ENCODE measurements around the gene ZNF189. TPM values are rescaled to one million over a fixed set of nuclear protein-coding genes. Genes with fewer than 3 reads are reported as not detected.

ZNF189 gene
- polyA plus RNA-seq, 1 donor (not counting 4 experiments of a cell fraction or from before 2014, with no cell fraction given) = 8.7 TPM

DNA sequence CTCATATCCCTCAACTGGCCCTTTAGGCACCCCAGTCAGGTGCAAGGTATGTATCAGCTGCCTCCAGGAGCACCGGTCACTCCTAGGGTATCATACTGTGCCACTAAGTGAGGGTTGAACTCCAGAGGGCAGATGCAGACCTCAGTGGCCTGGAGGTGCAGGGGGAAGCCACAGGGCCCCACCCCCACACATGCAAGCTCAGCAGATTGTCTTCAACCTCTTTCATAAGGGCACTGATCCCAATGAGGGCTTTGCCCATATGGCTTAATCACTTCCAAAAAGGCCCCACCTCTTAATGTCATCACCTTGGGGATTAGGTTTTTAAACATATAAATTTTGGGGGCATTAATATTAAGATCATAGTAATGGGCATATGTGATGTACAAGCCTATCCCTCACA, 42.0 kb upstream of the ZNF189 start:
- no peak for FAIRE-seq
- no peak overlapping the region for H3K9ac ChIP-seq (ENCODE audit: control insufficient read depth, extremely low read depth, insufficient read depth, low read length)
- H3K27ac ChIP-seq (ENCODE audit: control insufficient read depth, insufficient read depth, low read length) = no peak overlapping the region
- no peaks in the 10 kb centered on the region for H3K79me2 ChIP-seq (ENCODE audit: control insufficient read depth, insufficient read depth, low read length)
- no peaks in the 10 kb centered on the region for H3K9me1 ChIP-seq (ENCODE audit: control insufficient read depth, extremely low read depth, insufficient read depth, low read length)
- no peaks in the 10 kb centered on the region for H3K4me1 ChIP-seq (ENCODE audit: control insufficient read depth, extremely low read depth, insufficient read depth, low read length)
- H3K27me3 ChIP-seq (ENCODE audit: control insufficient read depth, extremely low read depth, insufficient read depth, low read length) = no peaks in the 10 kb centered on the region
- dilution Hi-C loops (cut with MboI; ENCODE audit: extremely low pct_ligation_motif_present, low sequenced_read_pairs) = no loop called here
- TF ChIP-seq, protein P1, sequence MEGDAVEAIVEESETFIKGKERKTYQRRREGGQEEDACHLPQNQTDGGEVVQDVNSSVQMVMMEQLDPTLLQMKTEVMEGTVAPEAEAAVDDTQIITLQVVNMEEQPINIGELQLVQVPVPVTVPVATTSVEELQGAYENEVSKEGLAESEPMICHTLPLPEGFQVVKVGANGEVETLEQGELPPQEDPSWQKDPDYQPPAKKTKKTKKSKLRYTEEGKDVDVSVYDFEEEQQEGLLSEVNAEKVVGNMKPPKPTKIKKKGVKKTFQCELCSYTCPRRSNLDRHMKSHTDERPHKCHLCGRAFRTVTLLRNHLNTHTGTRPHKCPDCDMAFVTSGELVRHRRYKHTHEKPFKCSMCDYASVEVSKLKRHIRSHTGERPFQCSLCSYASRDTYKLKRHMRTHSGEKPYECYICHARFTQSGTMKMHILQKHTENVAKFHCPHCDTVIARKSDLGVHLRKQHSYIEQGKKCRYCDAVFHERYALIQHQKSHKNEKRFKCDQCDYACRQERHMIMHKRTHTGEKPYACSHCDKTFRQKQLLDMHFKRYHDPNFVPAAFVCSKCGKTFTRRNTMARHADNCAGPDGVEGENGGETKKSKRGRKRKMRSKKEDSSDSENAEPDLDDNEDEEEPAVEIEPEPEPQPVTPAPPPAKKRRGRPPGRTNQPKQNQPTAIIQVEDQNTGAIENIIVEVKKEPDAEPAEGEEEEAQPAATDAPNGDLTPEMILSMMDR (optimal IDR thresholded peaks at IDR 0.05 in 1 of 3, IDR thresholded peaks at IDR 0.05 in 1 of 3, conservative IDR thresholded peaks at IDR 0.05 in 1 of 3; ENCODE audit: extremely low read depth in 1 of 3, insufficient read depth in 2 of 3, low read length in 3 of 3) = no peak
- TF ChIP-seq EZH2 (IDR thresholded peaks at IDR 0.05; ENCODE audit: low read length) = no peak
- no peak overlapping the region for H2AFZ ChIP-seq (ENCODE audit: control insufficient read depth, low read length)
- no peaks in the 10 kb centered on the region for H3K36me3 ChIP-seq (ENCODE audit: control insufficient read depth in 2 of 2, extremely low read depth in 1 of 2, insufficient read depth in 2 of 2, low read length in 2 of 2)
- no peak for DNase-seq (ENCODE audit: low read depth, low spot score)
- no peaks in the 10 kb centered on the region for H4K20me1 ChIP-seq (ENCODE audit: control insufficient read depth, extremely low read depth, insufficient read depth, low read length)
- H3K4me2 ChIP-seq (ENCODE audit: control insufficient read depth, extremely low read depth, insufficient read depth, low read depth, low read length) = no peak overlapping the region
- H3K9me3 ChIP-seq (ENCODE audit: control insufficient read depth, low read depth, low read length) = no peaks in the 10 kb centered on the region
- H3K4me3 ChIP-seq (ENCODE audit: control insufficient read depth in 2 of 3, extremely low read depth in 1 of 3, insufficient read depth in 2 of 3, low read depth in 1 of 3, low read length in 3 of 3) = no peak overlapping the region

DNA sequence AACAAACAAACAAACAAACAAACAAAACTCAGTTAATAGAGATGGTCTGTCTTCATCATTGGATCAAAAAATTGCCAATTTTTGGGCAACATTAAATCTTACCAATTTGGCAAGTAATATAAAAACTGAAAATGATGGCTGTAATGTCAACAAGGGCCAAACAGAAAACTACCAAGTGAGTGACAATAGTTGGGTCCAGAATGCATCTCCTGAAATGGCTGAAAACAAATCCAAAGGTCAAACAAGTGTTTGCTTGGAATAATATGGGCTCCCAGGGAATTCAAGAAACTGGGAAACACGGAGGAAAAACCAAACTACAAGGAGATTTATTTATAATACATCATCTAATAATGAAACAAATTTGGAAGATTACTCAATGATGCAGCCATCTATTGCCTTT, 39.0 kb upstream of the ZNF189 start:
- H3K4me2 ChIP-seq (ENCODE audit: control insufficient read depth, extremely low read depth, insufficient read depth, low read depth, low read length) = no peak overlapping the region
- no peaks in the 10 kb centered on the region for H3K9me1 ChIP-seq (ENCODE audit: control insufficient read depth, extremely low read depth, insufficient read depth, low read length)
- H3K4me1 ChIP-seq (ENCODE audit: control insufficient read depth, extremely low read depth, insufficient read depth, low read length) = no peaks in the 10 kb centered on the region
- H3K27ac ChIP-seq (ENCODE audit: control insufficient read depth, insufficient read depth, low read length) = no peak overlapping the region
- dilution Hi-C loops (cut with MboI; ENCODE audit: extremely low pct_ligation_motif_present, low sequenced_read_pairs) = no loop called here
- no peak for DNase-seq (ENCODE audit: low read depth, low spot score)
- no peak overlapping the region for H3K4me3 ChIP-seq (ENCODE audit: control insufficient read depth in 2 of 3, extremely low read depth in 1 of 3, insufficient read depth in 2 of 3, low read depth in 1 of 3, low read length in 3 of 3)
- no peak for FAIRE-seq
- no peaks in the 10 kb centered on the region for H3K27me3 ChIP-seq (ENCODE audit: control insufficient read depth, extremely low read depth, insufficient read depth, low read length)
- H3K36me3 ChIP-seq (ENCODE audit: control insufficient read depth in 2 of 2, extremely low read depth in 1 of 2, insufficient read depth in 2 of 2, low read length in 2 of 2) = no peaks in the 10 kb centered on the region
- no peaks in the 10 kb centered on the region for H3K9me3 ChIP-seq (ENCODE audit: control insufficient read depth, low read depth, low read length)
- no peak overlapping the region for H2AFZ ChIP-seq (ENCODE audit: control insufficient read depth, low read length)
- TF ChIP-seq, protein P1 (optimal IDR thresholded peaks at IDR 0.05 in 1 of 3, IDR thresholded peaks at IDR 0.05 in 1 of 3, conservative IDR thresholded peaks at IDR 0.05 in 1 of 3; ENCODE audit: extremely low read depth in 1 of 3, insufficient read depth in 2 of 3, low read length in 3 of 3) = no peak
- no peak for TF ChIP-seq EZH2 (IDR thresholded peaks at IDR 0.05; ENCODE audit: low read length)
- no peak overlapping the region for H3K9ac ChIP-seq (ENCODE audit: control insufficient read depth, extremely low read depth, insufficient read depth, low read length)
- H3K79me2 ChIP-seq (ENCODE audit: control insufficient read depth, insufficient read depth, low read length) = no peaks in the 10 kb centered on the region
- H4K20me1 ChIP-seq (ENCODE audit: control insufficient read depth, extremely low read depth, insufficient read depth, low read length) = no peaks in the 10 kb centered on the region
